Measurements from ENCODE around the gene RRAS2.

The RRAS2 gene

DNA sequence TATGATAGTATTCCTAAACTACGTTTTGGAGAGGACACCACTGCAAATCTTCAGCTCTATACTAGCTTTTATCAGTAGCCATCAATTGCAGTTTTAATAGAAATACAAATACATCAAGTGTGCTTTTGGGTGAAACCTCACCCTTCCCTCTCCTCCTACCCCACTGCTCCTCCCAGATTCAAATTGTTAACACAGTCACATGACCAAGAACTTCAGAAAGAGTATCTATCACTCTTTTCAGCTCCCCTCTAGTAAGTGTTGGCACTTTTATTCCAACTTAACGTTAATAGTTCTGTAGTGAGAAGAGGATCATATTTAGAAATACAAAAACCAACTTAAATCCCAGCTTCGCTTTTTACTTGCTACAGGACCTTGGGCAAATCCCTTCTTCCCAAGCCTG is 17.0 kb downstream of the RRAS2 start:
- no peak for DNase-seq (ENCODE audit: low read depth in 2 of 2)
- TF ChIP-seq, protein P1, sequence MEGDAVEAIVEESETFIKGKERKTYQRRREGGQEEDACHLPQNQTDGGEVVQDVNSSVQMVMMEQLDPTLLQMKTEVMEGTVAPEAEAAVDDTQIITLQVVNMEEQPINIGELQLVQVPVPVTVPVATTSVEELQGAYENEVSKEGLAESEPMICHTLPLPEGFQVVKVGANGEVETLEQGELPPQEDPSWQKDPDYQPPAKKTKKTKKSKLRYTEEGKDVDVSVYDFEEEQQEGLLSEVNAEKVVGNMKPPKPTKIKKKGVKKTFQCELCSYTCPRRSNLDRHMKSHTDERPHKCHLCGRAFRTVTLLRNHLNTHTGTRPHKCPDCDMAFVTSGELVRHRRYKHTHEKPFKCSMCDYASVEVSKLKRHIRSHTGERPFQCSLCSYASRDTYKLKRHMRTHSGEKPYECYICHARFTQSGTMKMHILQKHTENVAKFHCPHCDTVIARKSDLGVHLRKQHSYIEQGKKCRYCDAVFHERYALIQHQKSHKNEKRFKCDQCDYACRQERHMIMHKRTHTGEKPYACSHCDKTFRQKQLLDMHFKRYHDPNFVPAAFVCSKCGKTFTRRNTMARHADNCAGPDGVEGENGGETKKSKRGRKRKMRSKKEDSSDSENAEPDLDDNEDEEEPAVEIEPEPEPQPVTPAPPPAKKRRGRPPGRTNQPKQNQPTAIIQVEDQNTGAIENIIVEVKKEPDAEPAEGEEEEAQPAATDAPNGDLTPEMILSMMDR (IDR thresholded peaks at IDR 0.05; ENCODE audit: low read depth, low read length) = no peak
- H3K4me3 ChIP-seq (replicated peaks in 1 of 2; ENCODE audit: low read depth in 2 of 2, low read length in 2 of 2) = no peak overlapping the region

DNA sequence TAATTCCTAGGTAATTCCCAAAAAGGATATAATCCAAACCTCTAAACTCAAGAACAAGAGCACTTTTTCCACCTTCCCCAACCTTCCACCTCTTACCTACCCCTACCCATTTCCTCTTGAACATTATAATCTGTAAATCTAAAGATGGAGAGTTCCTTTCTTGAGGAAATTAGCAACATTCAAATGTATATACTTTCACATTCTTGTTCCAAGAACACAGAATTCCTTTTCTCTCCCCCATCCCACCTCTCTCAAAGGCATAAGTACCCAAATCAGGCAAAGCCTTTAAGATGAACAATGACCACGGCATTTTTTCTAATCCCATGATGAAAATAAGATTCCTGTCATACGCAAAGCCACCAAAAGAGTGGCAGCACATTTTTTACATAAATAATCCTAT is 18.3 kb downstream of the RRAS2 start:
- no peak for DNase-seq (ENCODE audit: low read depth in 2 of 2)
- TF ChIP-seq, protein P1 (IDR thresholded peaks at IDR 0.05; ENCODE audit: low read depth, low read length) = no peak
- no peak overlapping the region for H3K4me3 ChIP-seq (replicated peaks in 1 of 2; ENCODE audit: low read depth in 2 of 2, low read length in 2 of 2)

DNA sequence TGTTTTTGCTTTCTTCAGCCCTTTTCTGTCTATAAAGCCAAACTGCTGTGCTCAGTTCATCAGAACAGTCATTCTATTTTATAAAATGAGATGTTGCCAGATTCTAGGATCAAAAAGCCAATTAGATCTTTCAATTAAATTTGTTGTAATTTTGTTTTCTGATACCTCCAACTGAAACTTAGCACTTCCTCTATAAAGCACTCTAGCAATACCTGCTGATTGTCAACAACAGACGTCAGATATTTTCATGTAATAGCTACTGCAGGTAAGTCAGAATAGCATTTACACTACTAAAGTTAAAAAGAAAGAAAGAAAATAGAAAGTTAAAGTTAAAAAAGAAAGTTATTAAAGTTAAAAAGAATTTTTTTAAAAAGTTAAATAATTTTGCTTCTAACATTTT is 19.6 kb downstream of the RRAS2 start:
- TF ChIP-seq, protein P1 (IDR thresholded peaks at IDR 0.05; ENCODE audit: low read depth, low read length) = no peak
- no peak for DNase-seq (ENCODE audit: low read depth in 2 of 2)
- H3K4me3 ChIP-seq (replicated peaks in 1 of 2; ENCODE audit: low read depth in 2 of 2, low read length in 2 of 2) = no peak overlapping the region

DNA sequence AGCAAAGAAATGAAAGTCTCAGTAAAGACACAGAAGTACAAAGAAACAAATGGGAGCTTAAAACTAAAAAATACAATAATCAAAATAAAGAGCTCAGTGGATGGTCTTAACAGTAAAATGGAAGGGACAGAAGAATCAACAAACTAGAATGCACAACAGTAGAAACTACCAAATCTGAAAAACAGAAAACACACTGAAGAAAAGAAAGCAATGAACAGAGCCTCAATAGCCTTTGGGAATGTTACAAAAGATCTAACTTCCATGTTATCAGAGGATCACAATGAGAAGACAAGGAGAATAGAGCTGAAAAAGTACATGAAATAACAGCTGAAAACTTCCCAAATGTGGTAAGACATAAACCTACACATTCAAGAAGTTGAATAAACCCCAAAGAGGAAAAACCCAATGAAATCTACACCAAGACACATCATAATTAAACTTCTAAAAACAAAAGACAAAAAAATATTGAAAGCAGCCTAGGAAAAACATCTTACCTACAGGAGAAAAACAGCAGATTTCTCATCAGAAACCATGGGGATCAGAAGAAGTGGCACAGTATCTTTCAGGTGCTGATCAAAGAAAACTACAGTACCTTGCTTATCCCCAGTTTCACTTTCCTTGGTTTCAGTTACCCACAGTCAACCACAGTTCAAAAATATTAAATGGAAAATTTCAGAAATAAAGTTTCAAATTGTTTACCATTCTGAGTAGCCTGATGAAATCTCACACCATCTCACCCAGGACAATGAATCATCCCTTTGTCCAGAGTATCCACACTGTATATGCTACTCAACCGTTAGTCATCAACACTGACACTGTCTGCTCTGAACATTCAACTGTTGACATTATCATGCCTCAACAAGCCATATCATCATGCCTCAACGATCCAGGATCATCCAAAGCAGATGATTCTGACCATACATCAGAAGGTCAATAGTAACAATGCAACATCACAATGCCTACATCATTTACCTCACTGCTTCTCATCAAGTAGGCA is 22.2 kb downstream of the RRAS2 start:
- H3K4me3 ChIP-seq (replicated peaks in 1 of 2; ENCODE audit: low read depth in 2 of 2, low read length in 2 of 2) = peak overlapping the region in 1 of 2 donors; percentile 27
- DNase-seq (ENCODE audit: low read depth in 2 of 2) = peak; percentile 46 to 96
- TF ChIP-seq, protein P1 (IDR thresholded peaks at IDR 0.05; ENCODE audit: low read depth, low read length) = no peak

DNA sequence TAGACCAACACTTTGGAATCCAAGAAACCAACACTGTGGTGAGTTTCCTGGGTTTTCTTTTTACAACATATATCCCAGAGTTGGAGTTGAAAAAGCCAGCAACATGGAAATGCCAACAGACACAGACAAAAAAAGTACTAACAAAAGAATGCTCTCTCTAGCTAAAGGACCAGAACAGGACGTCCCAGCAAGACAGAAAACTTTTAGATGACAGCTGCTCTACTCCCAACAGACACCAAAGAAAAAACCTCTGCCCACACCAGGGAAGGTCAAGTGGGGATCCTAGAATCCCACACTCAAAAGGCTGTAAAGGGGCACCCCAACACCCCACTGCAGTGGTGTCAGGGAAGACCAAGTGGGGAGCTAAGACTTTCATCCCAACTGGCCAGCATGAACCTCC is 23.3 kb downstream of the RRAS2 start:
- DNase-seq (ENCODE audit: low read depth in 2 of 2) = no peak
- H3K4me3 ChIP-seq (replicated peaks in 1 of 2; ENCODE audit: low read depth in 2 of 2, low read length in 2 of 2) = peak overlapping the region in 1 of 2 donors; percentile 4
- TF ChIP-seq, protein P1 (IDR thresholded peaks at IDR 0.05; ENCODE audit: low read depth, low read length) = no peak

DNA sequence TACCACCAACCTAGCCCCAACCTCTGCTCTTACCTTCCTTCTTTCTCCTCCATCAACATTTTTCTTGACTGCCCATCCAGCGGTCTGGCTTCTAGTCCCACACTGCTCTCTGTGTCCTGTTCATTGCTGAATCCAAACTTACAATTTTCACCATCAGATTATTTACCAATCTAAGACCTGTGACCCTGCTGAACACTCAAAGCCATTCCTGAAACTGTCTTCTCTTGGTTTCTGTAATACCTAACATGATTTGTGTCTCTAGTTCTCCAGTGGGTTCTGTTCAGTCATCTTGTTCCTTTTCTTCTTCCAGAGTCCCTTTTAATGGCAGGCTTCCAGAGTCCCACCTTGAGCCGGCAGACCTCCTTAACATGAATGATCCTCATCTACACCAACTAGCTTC is 24.1 kb downstream of the RRAS2 start:
- TF ChIP-seq, protein P1 (IDR thresholded peaks at IDR 0.05; ENCODE audit: low read depth, low read length) = no peak
- no peak overlapping the region for H3K4me3 ChIP-seq (replicated peaks in 1 of 2; ENCODE audit: low read depth in 2 of 2, low read length in 2 of 2)
- no peak for DNase-seq (ENCODE audit: low read depth in 2 of 2)
